NCI-H2227 (cell line): ENCODE results near the gene HSD17B13.
"Not testable (repeated sequence)": the region's sequence is repeated elsewhere in the genome, so short reads cannot be mapped to it uniquely, and the experiment has no call there.

ENCODE experiments used
- DNase-seq: peaks from one replicate; lab custom pipeline; 2025; ENCODE audit not compliant: unreplicated experiment; lab: John Stamatoyannopoulos, UW

The HSD17B13 gene, protein sequence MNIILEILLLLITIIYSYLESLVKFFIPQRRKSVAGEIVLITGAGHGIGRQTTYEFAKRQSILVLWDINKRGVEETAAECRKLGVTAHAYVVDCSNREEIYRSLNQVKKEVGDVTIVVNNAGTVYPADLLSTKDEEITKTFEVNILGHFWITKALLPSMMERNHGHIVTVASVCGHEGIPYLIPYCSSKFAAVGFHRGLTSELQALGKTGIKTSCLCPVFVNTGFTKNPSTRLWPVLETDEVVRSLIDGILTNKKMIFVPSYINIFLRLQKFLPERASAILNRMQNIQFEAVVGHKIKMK

GRCh38 chr4:87322754-87323153 lies at the start of gene HSD17B13:
Gene HSD17B13, minus strand, starts transcription at chr4:87322882. Its CDS starts 41 bp downstream, at chr4:87322841.
- DNase-seq = no peak

GRCh38 chr4:87370068-87370467 lies 47.4 kb upstream of the HSD17B13 start:
- no peak for DNase-seq

- no peak for DNase-seq
Observed at GRCh38 chr4:87366521-87367162, 44.0 kb upstream of the HSD17B13 start.

DNA sequence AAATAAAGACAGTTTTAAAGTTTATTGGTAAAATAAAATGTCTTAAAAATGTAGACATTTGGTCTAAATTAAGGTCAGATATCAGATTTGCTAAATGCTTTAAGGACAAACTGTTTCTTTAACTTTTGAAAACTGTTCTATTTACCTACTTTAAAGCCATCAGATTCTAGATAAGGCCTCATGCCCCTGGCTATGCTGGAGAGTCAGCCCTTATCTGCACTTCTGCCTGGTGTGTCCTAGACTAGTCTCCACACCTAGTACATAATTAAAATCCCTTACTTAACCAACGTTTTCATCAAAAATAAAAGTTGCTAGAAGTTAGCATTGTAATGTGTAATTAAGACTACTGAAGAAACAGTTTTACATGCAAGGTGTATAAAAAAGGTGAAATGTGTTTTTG lies 42.7 kb upstream of the HSD17B13 start:
- DNase-seq = no peak

GRCh38 chr4:87363552-87363951 lies 40.9 kb upstream of the HSD17B13 start:
- no peak for DNase-seq

DNA sequence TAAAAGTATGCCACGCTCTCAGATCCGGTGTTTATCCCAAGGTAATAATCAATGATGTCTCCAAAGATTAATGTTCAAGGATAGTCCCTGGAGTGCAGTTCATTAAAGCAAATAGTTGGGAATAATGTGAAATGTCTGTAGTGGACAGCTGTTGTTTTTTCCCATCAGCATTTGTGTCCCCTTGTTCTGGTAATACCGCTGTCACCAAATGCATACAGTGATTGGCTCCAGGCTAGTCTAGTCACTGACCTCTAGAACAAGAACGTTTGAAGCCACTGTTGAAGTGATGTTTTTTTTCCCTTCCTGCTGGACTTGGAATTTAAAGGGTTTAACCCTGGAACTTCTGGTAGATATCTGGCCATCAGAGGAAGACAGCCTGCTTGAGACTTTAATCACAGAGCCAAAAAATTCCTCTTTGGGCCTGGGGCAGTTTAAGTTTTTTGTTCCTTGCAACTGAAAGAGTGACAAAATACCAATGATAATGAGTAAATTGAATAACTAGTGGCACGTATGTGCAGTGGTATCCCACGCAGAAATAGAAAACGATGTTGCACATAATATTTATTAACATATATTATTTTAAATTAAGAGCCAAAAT lies 37.8 kb upstream of the HSD17B13 start:
- DNase-seq = no peak

DNA sequence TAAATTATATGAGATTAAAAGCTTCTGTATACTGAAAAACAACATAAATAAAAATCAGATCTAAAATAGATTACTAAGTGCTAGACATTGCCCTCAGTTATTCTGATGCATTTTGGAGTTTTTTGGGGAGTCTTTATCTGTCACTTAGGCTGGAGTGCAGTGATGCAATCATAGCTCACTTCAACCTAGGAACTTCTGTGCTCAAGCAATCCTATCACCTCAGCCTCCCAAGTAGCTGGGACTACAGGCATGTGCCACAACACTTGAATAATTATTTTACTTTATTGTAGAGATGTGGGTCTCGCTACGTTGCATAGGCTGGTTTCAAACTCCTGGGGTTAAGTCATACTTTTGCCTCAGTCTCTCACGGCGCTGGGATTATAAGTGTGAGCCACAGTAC lies 36.6 kb upstream of the HSD17B13 start:
- no peak for DNase-seq

GRCh38 chr4:87356832-87357526 lies 34.3 kb upstream of the HSD17B13 start:
- no peak for DNase-seq

DNA sequence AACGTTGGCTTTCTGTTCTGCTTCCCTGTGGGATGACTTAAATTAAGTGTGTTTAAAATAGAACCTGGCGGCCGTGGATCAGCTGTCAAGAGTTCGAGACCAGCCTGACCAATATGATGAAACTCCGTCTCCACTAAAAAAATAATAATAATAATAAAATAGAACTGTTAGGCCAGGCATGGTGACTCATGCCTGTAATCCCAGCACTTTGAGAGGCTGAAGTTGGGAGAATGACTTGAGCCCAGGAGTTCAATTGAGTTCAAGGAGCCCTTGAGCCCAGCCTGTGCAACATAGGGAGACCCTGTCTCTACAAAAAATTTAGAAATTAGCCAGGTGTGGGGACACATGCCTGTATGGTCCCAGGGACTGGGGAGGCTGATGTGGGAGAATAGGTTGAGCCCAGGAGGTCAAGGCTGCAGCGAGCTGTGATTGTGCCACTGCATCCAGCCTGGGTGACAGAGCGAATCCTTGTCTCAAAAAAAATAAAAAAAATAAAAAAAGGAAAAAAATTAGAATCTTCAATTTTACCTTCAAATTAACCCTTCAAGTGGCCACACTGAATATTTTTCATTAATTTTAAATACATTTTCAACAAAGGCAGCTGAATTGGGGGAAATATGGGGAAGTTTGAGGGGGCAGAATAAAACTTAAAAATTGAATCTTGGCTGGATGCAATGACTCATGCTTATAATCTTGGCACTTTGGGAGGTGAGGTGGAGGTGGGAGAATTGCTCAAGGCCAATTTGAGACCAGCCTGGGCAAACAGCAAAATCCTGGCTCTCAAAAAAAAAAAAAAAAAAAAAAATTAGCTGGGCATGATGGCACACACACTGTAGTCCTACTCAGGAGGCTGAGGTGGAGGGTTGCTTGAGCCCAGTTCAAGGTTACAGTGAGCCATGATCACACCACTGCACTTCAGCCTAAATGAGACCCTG lies 31.8 kb upstream of the HSD17B13 start:
- no peak for DNase-seq

- DNase-seq = no peak
Observed at GRCh38 chr4:87353592-87353991, 30.9 kb upstream of the HSD17B13 start.

DNA sequence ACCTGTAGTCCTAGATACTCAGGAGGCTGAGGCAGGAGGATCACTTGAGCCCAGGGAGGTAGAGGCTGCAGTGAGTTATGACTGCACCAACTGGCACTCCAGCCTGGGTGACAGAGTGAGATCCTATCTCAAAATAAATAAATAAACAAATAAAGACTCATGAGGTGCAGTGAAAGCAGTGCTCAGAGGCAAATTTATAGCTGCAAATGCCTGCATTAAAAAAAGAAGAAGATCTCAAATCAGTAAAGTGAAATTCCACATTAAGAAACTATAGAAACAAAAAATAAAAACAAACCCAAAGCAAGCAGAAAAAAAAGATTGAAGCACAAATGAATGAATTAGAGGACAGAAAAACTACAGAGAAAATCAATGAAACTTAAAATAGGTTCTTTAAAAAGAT lies 22.5 kb upstream of the HSD17B13 start:
- no peak for DNase-seq

DNA sequence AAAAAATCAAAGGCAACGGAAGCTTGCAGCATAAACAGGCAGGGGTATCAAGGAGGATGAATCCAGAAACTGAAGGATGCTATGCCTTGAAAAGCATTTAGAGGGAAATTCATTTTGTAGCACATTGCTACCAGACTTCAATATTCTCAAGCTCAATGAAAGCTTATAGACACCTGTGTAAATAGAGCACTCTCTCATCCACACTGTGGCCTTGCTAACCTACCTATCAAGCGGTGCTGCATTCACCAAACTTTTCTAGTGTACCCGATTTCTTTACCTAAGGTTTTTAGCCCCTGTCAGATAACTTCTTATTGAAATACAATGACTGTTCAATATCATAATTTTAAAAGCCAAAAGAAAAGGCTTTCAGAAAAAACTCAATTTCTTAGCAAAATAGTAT lies 20.2 kb upstream of the HSD17B13 start:
- no peak for DNase-seq

GRCh38 chr4:87341954-87342635 lies 19.4 kb upstream of the HSD17B13 start:
- not testable (repeated sequence) for DNase-seq

- DNase-seq = no peak
Observed at GRCh38 chr4:87339440-87339839, 16.8 kb upstream of the HSD17B13 start.

GRCh38 chr4:87337361-87337760 lies 14.7 kb upstream of the HSD17B13 start:
- no peak for DNase-seq

DNA sequence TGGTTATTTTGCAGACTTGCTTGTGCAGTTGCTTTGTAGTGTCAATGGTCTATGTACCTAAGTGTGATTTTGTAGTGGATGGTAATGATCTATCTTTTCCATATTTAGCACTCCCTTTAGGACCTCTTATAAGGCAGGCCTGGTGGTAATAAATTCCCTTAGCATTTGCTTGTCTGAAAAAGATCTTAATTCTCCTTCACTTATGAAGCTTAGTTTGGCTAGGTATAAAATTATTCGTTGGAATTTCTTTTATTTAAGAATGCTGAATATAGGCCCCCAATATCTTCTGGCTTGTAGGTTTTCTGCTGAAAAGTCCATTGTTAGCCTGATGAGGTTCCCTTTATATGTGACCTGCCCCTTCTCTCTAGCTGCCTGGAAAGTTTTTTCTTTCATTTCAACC lies 10.6 kb upstream of the HSD17B13 start:
- DNase-seq = no peak

GRCh38 chr4:87330761-87331160 lies 8.1 kb upstream of the HSD17B13 start:
- no peak for DNase-seq

GRCh38 chr4:87327136-87327535 lies 4.5 kb upstream of the HSD17B13 start:
- no peak for DNase-seq

GRCh38 chr4:87326460-87326859 lies 3.8 kb upstream of the HSD17B13 start:
- DNase-seq = no peak

GRCh38 chr4:87321888-87322287 lies 794 bp downstream of the HSD17B13 start:
- no peak for DNase-seq
